ENCODE measurements around the gene TMEM63B.
"Not testable (repeated sequence)": the region's sequence is repeated elsewhere in the genome, so short reads cannot be mapped to it uniquely, and the experiment has no call there.

The TMEM63B gene

GRCh38 chr6:44179072-44179536, 51.8 kb downstream of the TMEM63B start:
- no peak for DNase-seq (ENCODE audit: low read depth)
- TF ChIP-seq, protein P1, sequence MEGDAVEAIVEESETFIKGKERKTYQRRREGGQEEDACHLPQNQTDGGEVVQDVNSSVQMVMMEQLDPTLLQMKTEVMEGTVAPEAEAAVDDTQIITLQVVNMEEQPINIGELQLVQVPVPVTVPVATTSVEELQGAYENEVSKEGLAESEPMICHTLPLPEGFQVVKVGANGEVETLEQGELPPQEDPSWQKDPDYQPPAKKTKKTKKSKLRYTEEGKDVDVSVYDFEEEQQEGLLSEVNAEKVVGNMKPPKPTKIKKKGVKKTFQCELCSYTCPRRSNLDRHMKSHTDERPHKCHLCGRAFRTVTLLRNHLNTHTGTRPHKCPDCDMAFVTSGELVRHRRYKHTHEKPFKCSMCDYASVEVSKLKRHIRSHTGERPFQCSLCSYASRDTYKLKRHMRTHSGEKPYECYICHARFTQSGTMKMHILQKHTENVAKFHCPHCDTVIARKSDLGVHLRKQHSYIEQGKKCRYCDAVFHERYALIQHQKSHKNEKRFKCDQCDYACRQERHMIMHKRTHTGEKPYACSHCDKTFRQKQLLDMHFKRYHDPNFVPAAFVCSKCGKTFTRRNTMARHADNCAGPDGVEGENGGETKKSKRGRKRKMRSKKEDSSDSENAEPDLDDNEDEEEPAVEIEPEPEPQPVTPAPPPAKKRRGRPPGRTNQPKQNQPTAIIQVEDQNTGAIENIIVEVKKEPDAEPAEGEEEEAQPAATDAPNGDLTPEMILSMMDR (IDR thresholded peaks at IDR 0.05; ENCODE audit: low read depth, low read length, missing control alignments): no peak
- no peak overlapping the region for H3K4me3 ChIP-seq (ENCODE audit: low read depth, low read length)

- DNase-seq (ENCODE audit: low read depth): no peak
- TF ChIP-seq, protein P1 (IDR thresholded peaks at IDR 0.05; ENCODE audit: low read depth, low read length, missing control alignments): no peak
- no peak overlapping the region for H3K4me3 ChIP-seq (ENCODE audit: low read depth, low read length)
These were observed 52.3 kb downstream of the TMEM63B start for GRCh38 chr6:44179648-44180047.

GRCh38 chr6:44180406-44180805, 53.1 kb downstream of the TMEM63B start:
- H3K4me3 ChIP-seq (ENCODE audit: low read depth, low read length): no peak overlapping the region
- DNase-seq (ENCODE audit: low read depth): no peak
- TF ChIP-seq, protein P1 (IDR thresholded peaks at IDR 0.05; ENCODE audit: low read depth, low read length, missing control alignments): no peak

- no peak for DNase-seq (ENCODE audit: low read depth)
- H3K4me3 ChIP-seq (ENCODE audit: low read depth, low read length): no peak overlapping the region
- TF ChIP-seq, protein P1 (IDR thresholded peaks at IDR 0.05; ENCODE audit: low read depth, low read length, missing control alignments): no peak
These were observed 53.5 kb downstream of the TMEM63B start for GRCh38 chr6:44180886-44181285.

- H3K4me3 ChIP-seq (ENCODE audit: low read depth, low read length); DNase-seq (ENCODE audit: low read depth): not testable (repeated sequence)
These were observed 54.4 kb downstream of the TMEM63B start for GRCh38 chr6:44181784-44182183.

GRCh38 chr6:44182911-44183390, 55.6 kb downstream of the TMEM63B start:
- TF ChIP-seq, protein P1 (IDR thresholded peaks at IDR 0.05; ENCODE audit: low read depth, low read length, missing control alignments): no peak
- no peak overlapping the region for H3K4me3 ChIP-seq (ENCODE audit: low read depth, low read length)
- no peak for DNase-seq (ENCODE audit: low read depth)

GRCh38 chr6:44183783-44184182, 56.4 kb downstream of the TMEM63B start:
- TF ChIP-seq, protein P1 (IDR thresholded peaks at IDR 0.05; ENCODE audit: low read depth, low read length, missing control alignments): no peak
- DNase-seq (ENCODE audit: low read depth): no peak
- no peak overlapping the region for H3K4me3 ChIP-seq (ENCODE audit: low read depth, low read length)

DNA sequence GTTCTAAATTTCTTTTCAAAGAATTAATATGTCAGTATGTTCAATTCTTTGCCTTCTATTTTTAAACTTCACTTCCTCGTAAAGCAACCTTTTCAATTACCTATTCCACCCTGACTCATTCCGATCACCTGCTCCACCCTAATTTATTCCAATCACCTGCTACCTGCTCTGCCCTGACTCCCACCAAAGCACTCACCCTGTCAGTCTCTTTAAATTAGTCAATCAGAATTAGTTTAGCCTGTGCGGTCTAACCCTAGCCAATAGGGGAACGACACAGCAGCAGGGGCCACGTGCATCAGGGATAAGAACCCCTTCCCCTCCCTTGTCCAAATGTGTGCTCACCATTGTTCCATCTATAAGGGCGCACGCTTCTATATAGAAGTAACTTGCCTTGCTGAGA, 58.0 kb downstream of the TMEM63B start:
- not testable (repeated sequence) for H3K4me3 ChIP-seq (ENCODE audit: low read depth, low read length); DNase-seq (ENCODE audit: low read depth)

Data from GM12864 (cell line).